ENCODE data around the gene UBC. TPM values are rescaled to one million over a fixed set of nuclear protein-coding genes. Genes with fewer than 3 reads are reported as not detected.

Gene UBC
- total and polyA plus RNA-seq, 2 donors (not counting 1 experiment from before 2014, with no cell fraction given) = 2,019 to 2,362 TPM

DNA sequence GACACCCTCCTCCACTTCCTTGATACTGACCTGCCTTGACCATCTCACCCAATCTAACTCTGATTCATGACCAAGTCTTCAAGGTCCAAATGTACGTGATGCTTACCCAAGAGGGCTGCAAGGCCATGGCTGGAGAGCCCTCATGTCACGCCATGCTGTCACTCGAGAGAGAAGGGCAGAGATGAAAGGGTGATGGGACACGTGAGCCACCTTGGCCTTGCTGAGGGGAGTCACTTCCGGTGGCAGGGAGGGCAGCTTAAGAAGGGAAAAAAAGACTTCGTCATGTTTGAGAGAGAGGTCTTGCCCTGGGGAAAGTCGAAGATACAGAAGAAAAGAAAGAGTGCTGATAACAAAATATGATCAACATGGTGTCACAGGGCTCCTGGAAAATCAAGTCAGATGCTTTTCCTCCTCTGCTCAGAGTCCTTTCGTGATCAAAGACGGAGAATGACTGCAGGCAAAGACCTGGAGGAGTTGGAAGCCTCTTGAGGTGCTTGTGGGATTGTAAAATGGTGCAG is 47.5 kb downstream of the UBC start:
- Histone ChIP-seq H3K79me2 (ENCODE audit: control insufficient read depth, insufficient read depth, low read length) (no peaks in the 10 kb centered on the region), H3K4me2 (ENCODE audit: extremely low read depth, insufficient read depth, low read length) (no peak overlapping the region), H2AFZ (ENCODE audit: low read length) (no peak overlapping the region), H3K4me3 (replicated peaks in 1 of 4; ENCODE audit: control extremely low read depth in 1 of 4, insufficient read depth in 1 of 4, low read depth in 3 of 4, low read length in 4 of 4) (no peak overlapping the region), H3K9me3 (ENCODE audit: control insufficient read depth, insufficient read depth, low read depth, low read length) (no peaks in the 10 kb centered on the region), H3K4me1 (ENCODE audit: control insufficient read depth, extremely low read depth, insufficient read depth, low read length) (peaks cover under 1% of the 10 kb centered on the region), H4K20me1 (ENCODE audit: control insufficient read depth, extremely low read depth, insufficient read depth, low read length) (no peaks in the 10 kb centered on the region), H3K27me3 (ENCODE audit: control insufficient read depth, insufficient read depth, low read length) (no peaks in the 10 kb centered on the region), H3K27ac (ENCODE audit: insufficient read depth, low read length) (no peak overlapping the region), H3K9ac (ENCODE audit: insufficient read depth, low read length) (no peak overlapping the region), H3K36me3 (ENCODE audit: control insufficient read depth, insufficient read depth, low read length) (no peaks in the 10 kb centered on the region)
- DNase-seq (ENCODE audit: low read depth in 2 of 2) = no peak
- TF ChIP-seq CTCF (conservative IDR thresholded peaks at IDR 0.05 in 1 of 2, IDR thresholded peaks at IDR 0.05 in 1 of 2; ENCODE audit: low read depth in 1 of 2, low read length in 2 of 2) (no peak), EZH2 (IDR thresholded peaks at IDR 0.05; ENCODE audit: low read length, missing control alignments) (no peak)

GRCh38 chr12:124866195-124866882 is 48.1 kb downstream of the UBC start:
- H3K9ac ChIP-seq (ENCODE audit: insufficient read depth, low read length) = no peak overlapping the region

GRCh38 chr12:124865728-124866127 is 48.7 kb downstream of the UBC start:
- no peak for DNase-seq (ENCODE audit: low read depth in 2 of 2)
- Histone ChIP-seq H3K9me3 (ENCODE audit: control insufficient read depth, insufficient read depth, low read depth, low read length) (no peaks in the 10 kb centered on the region), H3K79me2 (ENCODE audit: control insufficient read depth, insufficient read depth, low read length) (no peaks in the 10 kb centered on the region), H3K36me3 (ENCODE audit: control insufficient read depth, insufficient read depth, low read length) (no peaks in the 10 kb centered on the region), H4K20me1 (ENCODE audit: control insufficient read depth, extremely low read depth, insufficient read depth, low read length) (no peaks in the 10 kb centered on the region), H3K9ac (ENCODE audit: insufficient read depth, low read length) (no peak overlapping the region), H3K27me3 (ENCODE audit: control insufficient read depth, insufficient read depth, low read length) (no peaks in the 10 kb centered on the region), H3K4me2 (ENCODE audit: extremely low read depth, insufficient read depth, low read length) (no peak overlapping the region), H3K4me1 (ENCODE audit: control insufficient read depth, extremely low read depth, insufficient read depth, low read length) (peaks cover 7% of the 10 kb centered on the region), H3K4me3 (replicated peaks in 1 of 4; ENCODE audit: control extremely low read depth in 1 of 4, insufficient read depth in 1 of 4, low read depth in 3 of 4, low read length in 4 of 4) (no peak overlapping the region), H2AFZ (ENCODE audit: low read length) (no peak overlapping the region), H3K27ac (ENCODE audit: insufficient read depth, low read length) (no peak overlapping the region)
- no peak for TF ChIP-seq EZH2 (IDR thresholded peaks at IDR 0.05; ENCODE audit: low read length, missing control alignments)
- no peak for TF ChIP-seq CTCF (conservative IDR thresholded peaks at IDR 0.05 in 1 of 2, IDR thresholded peaks at IDR 0.05 in 1 of 2; ENCODE audit: low read depth in 1 of 2, low read length in 2 of 2)

More at GRCh38 chr12:124866195-124866882, 48.1 kb downstream of the UBC start:
- no peak for DNase-seq (ENCODE audit: low read depth in 2 of 2)
- Histone ChIP-seq H3K27ac (ENCODE audit: insufficient read depth, low read length) (no peak overlapping the region), H3K36me3 (ENCODE audit: control insufficient read depth, insufficient read depth, low read length) (no peaks in the 10 kb centered on the region), H3K4me3 (replicated peaks in 1 of 4; ENCODE audit: control extremely low read depth in 1 of 4, insufficient read depth in 1 of 4, low read depth in 3 of 4, low read length in 4 of 4) (no peak overlapping the region), H2AFZ (ENCODE audit: low read length) (no peak overlapping the region), H3K79me2 (ENCODE audit: control insufficient read depth, insufficient read depth, low read length) (no peaks in the 10 kb centered on the region), H3K27me3 (ENCODE audit: control insufficient read depth, insufficient read depth, low read length) (no peaks in the 10 kb centered on the region), H3K4me2 (ENCODE audit: extremely low read depth, insufficient read depth, low read length) (no peak overlapping the region), H4K20me1 (ENCODE audit: control insufficient read depth, extremely low read depth, insufficient read depth, low read length) (no peaks in the 10 kb centered on the region), H3K4me1 (ENCODE audit: control insufficient read depth, extremely low read depth, insufficient read depth, low read length) (peaks cover 6% of the 10 kb centered on the region), H3K9me3 (ENCODE audit: control insufficient read depth, insufficient read depth, low read depth, low read length) (no peaks in the 10 kb centered on the region)
- TF ChIP-seq CTCF (conservative IDR thresholded peaks at IDR 0.05 in 1 of 2, IDR thresholded peaks at IDR 0.05 in 1 of 2; ENCODE audit: low read depth in 1 of 2, low read length in 2 of 2) = no peak
- TF ChIP-seq EZH2 (IDR thresholded peaks at IDR 0.05; ENCODE audit: low read length, missing control alignments) = no peak
